HepG2 (cell line): ENCODE measurements around the gene PPP1CA. TPM values are rescaled to one million over a fixed set of nuclear protein-coding genes. Genes with fewer than 3 reads are reported as not detected.

Experiments
- CENPBD1 ChIP-seq: sonication (generic); formaldehyde crosslinking; IDR thresholded peaks from 2 replicates; pipeline ENCODE4 v1.8.0; 2022; ENCODE audit warnings: missing genetic modification reagents, low read depth, mild to moderate bottlenecking, borderline replicate concordance
- ETS1 ChIP-seq: sonication (generic); formaldehyde crosslinking; IDR thresholded peaks from 2 replicates; pipeline ENCODE4 v1.4.0; 2020; ENCODE audit warnings: missing genetic modification reagents
- EZH2 ChIP-seq: conservative IDR thresholded peaks from 2 replicates; pipeline ENCODE4 v1.6.1; 2012; ENCODE audit warnings: mild to moderate bottlenecking, low read depth, low read length, moderate library complexity
- HDAC2 ChIP-seq: sonication (generic); formaldehyde crosslinking; IDR thresholded peaks from 2 replicates; pipeline ENCODE4 v1.4.0; 2020; ENCODE audit warnings: missing genetic modification reagents
- HNF4G ChIP-seq, 2 experiments: sonication (generic) in 1 of 2; formaldehyde crosslinking in 1 of 2; IDR thresholded peaks; 2 replicates each; pipeline versions ENCODE4 v1.4.0 to v1.6.1; 2011 to 2020; ENCODE audit warnings: borderline replicate concordance in 2 of 2, low read depth in 2 of 2, mild to moderate bottlenecking in 2 of 2, low read length in 1 of 2, missing genetic modification reagents in 1 of 2, moderate library complexity in 1 of 2
- MATR3 ChIP-seq: sonication (generic); formaldehyde crosslinking; IDR thresholded peaks from 2 replicates; pipeline ENCODE4 v1.4.0; 2020; ENCODE audit warnings: missing genetic modification reagents
- MXD1 ChIP-seq: sonication (generic); formaldehyde crosslinking; IDR thresholded peaks from 2 replicates; pipeline ENCODE4 v1.4.0; 2020; ENCODE audit warnings: mild to moderate bottlenecking, missing genetic modification reagents
- MYNN ChIP-seq: sonication (generic); formaldehyde crosslinking; IDR thresholded peaks from 2 replicates; pipeline ENCODE4 v1.4.0; 2020; ENCODE audit warnings: mild to moderate bottlenecking, low read depth, missing genetic modification reagents
- PRPF4 ChIP-seq: fragments of 200-400 bp; formaldehyde crosslinking; IDR thresholded peaks from 2 replicates; pipeline ENCODE4 v1.6.1; 2016; ENCODE audit warnings: low read length, low read depth; ENCODE audit not compliant: poor library complexity, severe bottlenecking
- PTBP1 ChIP-seq: fragments of 200-400 bp; formaldehyde crosslinking; IDR thresholded peaks from 2 replicates; pipeline ENCODE4 v1.6.1; 2018; ENCODE audit warnings: low read length, low read depth; ENCODE audit not compliant: poor library complexity, severe bottlenecking
- RAD51 ChIP-seq: fragments of 450-650 bp; IDR thresholded peaks from 2 replicates; pipeline ENCODE4 v1.6.1; 2016; ENCODE audit warnings: borderline replicate concordance
- RBM39 ChIP-seq: fragments of 200-400 bp; formaldehyde crosslinking; IDR thresholded peaks from one replicate; pipeline ENCODE4 v1.6.1; 2018; ENCODE audit warnings: antibody characterized with exemption, mild to moderate bottlenecking, low read depth, low read length; ENCODE audit not compliant: poor library complexity, severe bottlenecking
- SNAPC5 ChIP-seq: sonication (generic); formaldehyde crosslinking; IDR thresholded peaks from 2 replicates; pipeline ENCODE4 v1.8.1; 2023; ENCODE audit warnings: mild to moderate bottlenecking, missing genetic modification reagents, borderline replicate concordance
- STAT6 ChIP-seq: sonication (generic); formaldehyde crosslinking; IDR thresholded peaks from 2 replicates; pipeline ENCODE4 v1.4.0; 2020; ENCODE audit warnings: missing genetic modification reagents, mild to moderate bottlenecking, borderline replicate concordance
- THAP11 ChIP-seq: IDR thresholded peaks from 2 replicates; pipeline ENCODE4 v1.6.1; 2016; ENCODE audit warnings: missing biosample characterization, missing genetic modification reagents
- TSC22D2 ChIP-seq: sonication (generic); formaldehyde crosslinking; IDR thresholded peaks from 2 replicates; pipeline ENCODE4 v1.5.1; 2020; ENCODE audit warnings: missing genetic modification reagents, mild to moderate bottlenecking, borderline replicate concordance
- ZFP1 ChIP-seq: IDR thresholded peaks from 2 replicates; pipeline ENCODE4 v1.6.1; 2016
- ZFP36 ChIP-seq: fragments of 150-350 bp; IDR thresholded peaks from 2 replicates; pipeline ENCODE4 v1.6.1; 2018; ENCODE audit warnings: borderline replicate concordance, low read length, low read depth; ENCODE audit not compliant: partially characterized antibody
- ZNF251 ChIP-seq: sonication (generic); formaldehyde crosslinking; IDR thresholded peaks from 2 replicates; pipeline ENCODE4 v1.9.0; 2021; ENCODE audit warnings: mild to moderate bottlenecking, missing genetic modification reagents
- ZNF337 ChIP-seq: sonication (generic); formaldehyde crosslinking; IDR thresholded peaks from 2 replicates; pipeline ENCODE4 v1.5.1; 2020; ENCODE audit warnings: missing genetic modification reagents, low read depth, mild to moderate bottlenecking, borderline replicate concordance
- ZNF430 ChIP-seq: sonication (generic); formaldehyde crosslinking; IDR thresholded peaks from 2 replicates; pipeline ENCODE4 v1.9.0; 2021; ENCODE audit warnings: mild to moderate bottlenecking, missing genetic modification reagents
- ZNF484 ChIP-seq: sonication (generic); formaldehyde crosslinking; IDR thresholded peaks from 2 replicates; pipeline ENCODE4 v1.5.1; 2020; ENCODE audit warnings: mild to moderate bottlenecking, low read depth, missing genetic modification reagents, borderline replicate concordance
- ZNF589 ChIP-seq: sonication (generic); formaldehyde crosslinking; conservative IDR thresholded peaks from 2 replicates; pipeline ENCODE4 v1.8.0; 2022; ENCODE audit warnings: mild to moderate bottlenecking, moderate library complexity, missing genetic modification reagents
- ZNF780A ChIP-seq: sonication (generic); formaldehyde crosslinking; IDR thresholded peaks from 2 replicates; pipeline ENCODE4 v1.8.0; 2022; ENCODE audit warnings: mild to moderate bottlenecking, missing genetic modification reagents, moderate library complexity
- polyA plus RNA-seq, 8 experiments: library from polyadenylated mRNA; depleted of rRNA in 3 of 8; stranded (reverse) in 7 of 8; unstranded in 1 of 8; fragments of >200 nt; fragmentation: Illumina TruSeq in 4 of 8; extraction: Trizol in 4 of 8; gene quantifications; 2 replicates each; pipeline versions ENCODE4 v1.2.1 to v1.2.3, GENCODE V29; 2011 to 2016; ENCODE audit warnings: low read depth in 4 of 8, missing spikeins in 1 of 8, mixed read lengths in 1 of 8; ENCODE audit not compliant: insufficient read depth in 1 of 8
- total RNA-seq, 5 experiments: library from RNA; depleted of rRNA; stranded (reverse); fragments of >200 nt; fragmentation: Illumina TruSeq; extraction: Trizol; gene quantifications; 2 replicates each; pipeline ENCODE4 v1.2.3, GENCODE V29; 2016; ENCODE audit warnings: low read depth in 1 of 5

Gene PPP1CA
- total and polyA plus RNA-seq, 2 of the 13 experiments (the other 11 are each of a cell fraction or from before 2014, with no cell fraction given) = 149 to 170 TPM

- no peak for TF ChIP-seq STAT6 (CRISPR knock-in tag)
- 0 out of 2 replicates have a peak, but pooled peaks have one; percentile 78 for TF ChIP-seq ZNF484
- no peak; the same call in 1 of the 2 replicates for TF ChIP-seq MYNN (CRISPR knock-in tag)
- no peak; the same call in 1 of the 2 replicates for TF ChIP-seq HNF4G (IDR thresholded peaks at IDR 0.05; ENCODE audit: borderline replicate concordance, low read depth, low read length)
- no peak for TF ChIP-seq HNF4G (CRISPR knock-in tag; IDR thresholded peaks at IDR 0.05; ENCODE audit: borderline replicate concordance, low read depth)
- TF ChIP-seq ZNF251 = no peak
- TF ChIP-seq CENPBD1 = no peak
- TF ChIP-seq RAD51 = peak; percentile 100
- no peak for TF ChIP-seq EZH2
- peak; percentile 51; the same call in 1 of the 2 replicates for TF ChIP-seq ZNF780A (CRISPR knock-in tag)
- TF ChIP-seq THAP11 (CRISPR knock-in tag) = peak; percentile 87
- TF ChIP-seq ZNF337 (CRISPR knock-in tag) = no peak
- TF ChIP-seq PTBP1 = no peak
- no peak for TF ChIP-seq RBM39
- no peak for TF ChIP-seq ZFP36
- peak; percentile 59; the same call in 1 of the 2 replicates for TF ChIP-seq TSC22D2 (CRISPR knock-in tag)
- no peak; the same call in 1 of the 2 replicates for TF ChIP-seq ZFP1
- TF ChIP-seq HDAC2 (CRISPR knock-in tag) = peak; percentile 90
- TF ChIP-seq ZNF430 (CRISPR knock-in tag) = peak; percentile 68
- TF ChIP-seq MATR3 (CRISPR knock-in tag) = no peak
- TF ChIP-seq MXD1 (CRISPR knock-in tag) = peak; percentile 98
- TF ChIP-seq ETS1 = no peak
- TF ChIP-seq SNAPC5 (CRISPR knock-in tag) = peak; percentile 89; the same call in 1 of the 2 replicates
- peak; percentile 95 for TF ChIP-seq ZNF589
- no peak for TF ChIP-seq PRPF4
Measured at GRCh38 chr11:67391304-67392182, 10.1 kb downstream of the PPP1CA start, which contains the start of gene RAD9A (continued).
